Esophagus muscularis mucosa (tissue), 4 donors: ENCODE measurements around the gene TFIP11. TPM values are rescaled to one million over a fixed set of nuclear protein-coding genes. Genes with fewer than 3 reads are reported as not detected.

Source experiments
- DNase-seq: peaks from one replicate; pipeline ENCODE4 v3.0.0-alpha.2; 2017; ENCODE audit errors: extremely low spot score
- H3K27ac ChIP-seq, 4 donors: fragments of 200-600 bp; sonication (generic); replicated peaks in 1 of 4; 1 replicate in 3 of 4; 2 replicates in 1 of 4; pipeline ENCODE4 v1.5.1; 2016 to 2019; ENCODE audit warnings: mild to moderate bottlenecking in 1 of 4
- H3K27me3 ChIP-seq, 4 donors: fragments of 200-600 bp; sonication (generic); one replicate each; pipeline versions ENCODE4 v1.5.1 to v1.6.0; 2016 to 2019
- H3K36me3 ChIP-seq, 4 donors: fragments of 200-600 bp; sonication (generic); one replicate each; pipeline ENCODE4 v1.5.1; 2016 to 2019
- H3K4me1 ChIP-seq, 4 donors: fragments of 200-600 bp; sonication (generic); one replicate each; pipeline ENCODE4 v1.5.1; 2016 to 2019
- H3K4me3 ChIP-seq, 4 donors: fragments of 200-600 bp; sonication (generic); 1 replicate in 2 of 4; 2 replicates in 2 of 4; pipeline ENCODE4 v1.5.1; 2016 to 2019; ENCODE audit warnings: mild to moderate bottlenecking in 4 of 4, moderate library complexity in 1 of 4
- H3K9me3 ChIP-seq, 4 donors: fragments of 200-600 bp; sonication (generic); 1 replicate in 3 of 4; 2 replicates in 1 of 4; pipeline ENCODE4 v1.5.1; 2016 to 2019
- EP300 ChIP-seq: sonication (generic); formaldehyde crosslinking; IDR thresholded peaks from one replicate; pipeline ENCODE4 v1.6.1; 2017; ENCODE audit warnings: antibody characterized with exemption
- POLR2A ChIP-seq: fragments of 450-650 bp; IDR thresholded peaks from one replicate; pipeline ENCODE4 v1.6.1; 2017; ENCODE audit warnings: antibody characterized with exemption, moderate library complexity, mild to moderate bottlenecking, low read depth
- POLR2AphosphoS5 ChIP-seq, 2 donors: sonication (generic); formaldehyde crosslinking; IDR thresholded peaks; one replicate each; pipeline ENCODE4 v1.6.1; 2017; ENCODE audit warnings: antibody characterized with exemption in 2 of 2
- WGBS: methylation state at CpG from one replicate; pipeline ENCODE4 v1.1.5; 2018; 5-methylcytosine and 5-hydroxymethylcytosine counted together
- intact Hi-C: fragments of 100-400 bp; cut with DNase I; formaldehyde crosslinking; loops from one replicate; pipeline ENCODE4 v1.15.1; 2023
- total RNA-seq, 4 donors: library from RNA; depleted of rRNA; stranded (reverse); fragments of >200 nt; gene quantifications; one replicate each; pipeline versions ENCODE4 v1.1.0 to v1.2.1, GENCODE V29; 2016
- TF ChIP-seq, protein P1 (sequence below), 3 experiments: fragments of 200-600 bp in 2 of 3; fragments of 450-650 bp in 1 of 3; sonication (generic) in 2 of 3; IDR thresholded peaks; one replicate each; pipeline ENCODE4 v1.5.1; 2017 to 2019; ENCODE audit warnings: antibody characterized with exemption in 3 of 3, mild to moderate bottlenecking in 2 of 3, moderate library complexity in 1 of 3

The TFIP11 gene
- total RNA-seq, 4 donors from 2014 or later = 17.9 to 23.5 (median 20.4) TPM

DNA sequence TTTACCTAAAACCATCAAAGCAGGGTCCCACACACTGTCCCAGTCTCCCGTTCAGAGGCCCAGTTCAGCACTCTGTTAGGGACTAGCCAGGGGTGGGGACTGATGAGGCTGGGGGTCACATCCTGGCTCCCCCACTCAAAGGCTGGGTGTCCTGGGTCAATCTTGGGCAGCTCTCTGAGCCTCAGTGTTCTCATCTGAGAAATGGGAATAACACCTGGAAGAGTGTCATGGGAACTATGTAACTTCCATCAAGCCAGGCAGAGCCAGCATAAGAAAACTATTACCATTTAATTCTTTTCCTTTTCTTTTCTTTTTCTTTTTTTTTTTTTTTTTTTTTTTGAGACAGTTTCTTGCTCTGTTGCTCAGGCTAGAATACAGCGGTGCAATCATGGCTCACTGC is 39.3 kb upstream of the TFIP11 start:
- Histone ChIP-seq H3K9me3 (no peaks in the 10 kb centered on the region), H3K36me3 (peaks cover 0 to 7% (median 0%) of the 10 kb centered on the region in 4 donors), H3K27ac (no peak overlapping the region), H3K4me1 (peaks cover 0 to 34% (median 7%) of the 10 kb centered on the region in 4 donors), H3K4me3 (no peak overlapping the region), H3K27me3 (no peaks in the 10 kb centered on the region)
- 96% methylated on average over 2 of the region's 2 CpGs for WGBS
- no peak for DNase-seq
- TF ChIP-seq POLR2AphosphoS5 (IDR thresholded peaks at IDR 0.05) = no peak
- TF ChIP-seq, protein P1, sequence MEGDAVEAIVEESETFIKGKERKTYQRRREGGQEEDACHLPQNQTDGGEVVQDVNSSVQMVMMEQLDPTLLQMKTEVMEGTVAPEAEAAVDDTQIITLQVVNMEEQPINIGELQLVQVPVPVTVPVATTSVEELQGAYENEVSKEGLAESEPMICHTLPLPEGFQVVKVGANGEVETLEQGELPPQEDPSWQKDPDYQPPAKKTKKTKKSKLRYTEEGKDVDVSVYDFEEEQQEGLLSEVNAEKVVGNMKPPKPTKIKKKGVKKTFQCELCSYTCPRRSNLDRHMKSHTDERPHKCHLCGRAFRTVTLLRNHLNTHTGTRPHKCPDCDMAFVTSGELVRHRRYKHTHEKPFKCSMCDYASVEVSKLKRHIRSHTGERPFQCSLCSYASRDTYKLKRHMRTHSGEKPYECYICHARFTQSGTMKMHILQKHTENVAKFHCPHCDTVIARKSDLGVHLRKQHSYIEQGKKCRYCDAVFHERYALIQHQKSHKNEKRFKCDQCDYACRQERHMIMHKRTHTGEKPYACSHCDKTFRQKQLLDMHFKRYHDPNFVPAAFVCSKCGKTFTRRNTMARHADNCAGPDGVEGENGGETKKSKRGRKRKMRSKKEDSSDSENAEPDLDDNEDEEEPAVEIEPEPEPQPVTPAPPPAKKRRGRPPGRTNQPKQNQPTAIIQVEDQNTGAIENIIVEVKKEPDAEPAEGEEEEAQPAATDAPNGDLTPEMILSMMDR (IDR thresholded peaks at IDR 0.05) = no peak
- no peak for TF ChIP-seq POLR2A
- TF ChIP-seq EP300 = no peak
- intact Hi-C loops = no loop called here

DNA sequence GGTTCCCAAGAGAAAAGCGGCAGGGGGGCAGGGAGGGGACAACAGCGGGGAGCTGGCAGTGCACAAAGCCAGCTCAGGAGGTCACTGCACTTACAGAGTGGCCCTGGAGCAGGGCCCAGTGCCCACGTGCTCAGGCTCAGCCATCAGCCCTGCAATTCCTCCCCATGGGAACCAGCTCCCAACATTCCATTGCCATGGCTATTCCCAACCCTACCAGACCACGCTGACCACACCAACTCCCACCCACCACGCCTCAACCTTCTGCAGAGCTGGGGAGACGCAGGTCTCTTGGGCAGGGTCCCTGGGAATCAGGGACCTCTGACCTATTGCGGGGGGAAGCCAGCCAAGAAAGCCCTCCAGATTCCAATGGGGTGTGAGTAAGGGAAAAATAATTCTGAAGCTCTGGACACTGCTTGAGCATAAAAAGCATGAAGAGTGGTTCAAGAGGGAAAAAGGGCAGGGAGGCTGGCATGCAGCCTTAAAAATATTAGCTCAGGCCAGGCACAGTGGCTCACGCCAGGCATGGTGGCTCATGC is 38.3 kb upstream of the TFIP11 start:
- intact Hi-C loops = no loop called here
- H3K4me1 ChIP-seq = peaks cover 0 to 36% (median 7%) of the 10 kb centered on the region in 4 donors
- H3K36me3 ChIP-seq = peaks cover 0 to 7% (median 0%) of the 10 kb centered on the region in 4 donors
- no peaks in the 10 kb centered on the region for H3K9me3 ChIP-seq
- DNase-seq = no peak
- H3K4me3 ChIP-seq = no peak overlapping the region
- no peaks in the 10 kb centered on the region for H3K27me3 ChIP-seq
- H3K27ac ChIP-seq = no peak overlapping the region
- 76% methylated on average over 8 of the region's 8 CpGs for WGBS
- TF ChIP-seq POLR2A = no peak
- TF ChIP-seq EP300 = no peak
- no peak for TF ChIP-seq POLR2AphosphoS5 (IDR thresholded peaks at IDR 0.05)
- TF ChIP-seq, protein P1 (IDR thresholded peaks at IDR 0.05) = no peak

DNA sequence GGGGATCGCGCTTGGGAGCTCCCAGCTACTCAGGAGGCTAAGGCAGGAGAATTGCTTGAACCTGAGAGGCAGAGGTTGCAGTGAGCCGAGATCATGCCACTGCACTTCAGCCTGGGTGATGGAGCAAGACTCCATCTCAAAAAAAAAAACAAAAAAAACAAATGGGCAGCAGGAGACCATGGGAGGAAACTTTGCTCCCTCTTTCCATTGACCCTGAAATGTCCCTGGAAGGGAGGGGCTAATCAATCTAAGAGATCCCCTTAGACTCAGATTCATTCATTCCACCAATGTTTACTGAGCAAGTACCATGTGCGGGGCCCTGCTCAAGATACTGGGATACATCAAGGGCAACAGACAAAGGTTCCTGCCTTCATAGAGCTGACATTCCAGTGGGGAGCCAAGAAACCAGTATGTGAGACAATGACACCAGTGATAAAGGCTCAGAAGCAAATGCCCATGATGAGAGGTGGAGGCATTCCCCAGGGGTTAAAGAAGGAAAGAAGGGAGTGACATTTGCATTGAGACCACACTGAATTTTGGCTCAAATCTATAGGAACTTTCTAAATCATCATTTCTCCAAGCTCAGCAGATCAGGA is 37.7 kb upstream of the TFIP11 start:
- DNase-seq = no peak
- 99% methylated on average over 4 of the region's 4 CpGs for WGBS
- intact Hi-C loops = no loop called here

DNA sequence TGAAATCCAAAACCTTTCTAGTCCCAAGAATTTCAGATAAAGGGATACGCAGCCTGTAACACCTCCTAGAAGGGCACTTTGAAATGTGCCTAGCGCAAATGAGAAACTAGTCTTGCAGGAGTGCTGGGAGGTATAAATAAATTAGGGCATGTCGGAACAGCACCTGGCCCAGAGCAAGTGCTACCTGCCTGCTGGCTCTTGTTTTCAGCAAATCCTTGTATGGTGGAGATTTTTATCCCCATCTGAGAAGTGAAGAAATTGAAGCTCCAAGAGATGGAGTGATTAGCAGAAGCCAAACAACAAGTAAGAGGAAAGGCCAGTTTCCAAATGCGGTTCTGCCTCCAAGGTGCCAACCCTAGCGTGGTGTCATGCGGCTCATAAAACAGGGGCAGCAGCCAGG is 36.7 kb upstream of the TFIP11 start:
- no peak overlapping the region for H3K27ac ChIP-seq
- DNase-seq = no peak
- peaks cover 0 to 35% (median 5%) of the 10 kb centered on the region in 4 donors for H3K4me1 ChIP-seq
- no peak for TF ChIP-seq EP300
- TF ChIP-seq, protein P1 (IDR thresholded peaks at IDR 0.05) = no peak
- TF ChIP-seq POLR2AphosphoS5 (IDR thresholded peaks at IDR 0.05) = no peak
- TF ChIP-seq POLR2A = no peak
- H3K27me3 ChIP-seq = no peaks in the 10 kb centered on the region
- WGBS = 76% methylated on average over 6 of the region's 6 CpGs
- peaks cover 0 to 7% (median 0%) of the 10 kb centered on the region in 4 donors for H3K36me3 ChIP-seq
- intact Hi-C loops = no loop called here
- no peak overlapping the region for H3K4me3 ChIP-seq
- H3K9me3 ChIP-seq = no peaks in the 10 kb centered on the region

More for the DNA sequence above, 37.7 kb upstream of the TFIP11 start:
- Histone ChIP-seq H3K4me3 (no peak overlapping the region), H3K27ac (no peak overlapping the region), H3K36me3 (peaks cover 0 to 7% (median 0%) of the 10 kb centered on the region in 4 donors), H3K4me1 (peaks cover 0 to 35% (median 7%) of the 10 kb centered on the region in 4 donors), H3K9me3 (no peaks in the 10 kb centered on the region), H3K27me3 (no peaks in the 10 kb centered on the region)
- TF ChIP-seq EP300 (no peak), POLR2AphosphoS5 (IDR thresholded peaks at IDR 0.05) (no peak), POLR2A (no peak)
- TF ChIP-seq, protein P1 (IDR thresholded peaks at IDR 0.05) = no peak
